Measurements from ENCODE around the gene SLC35E4.

SLC35E4 gene

DNA sequence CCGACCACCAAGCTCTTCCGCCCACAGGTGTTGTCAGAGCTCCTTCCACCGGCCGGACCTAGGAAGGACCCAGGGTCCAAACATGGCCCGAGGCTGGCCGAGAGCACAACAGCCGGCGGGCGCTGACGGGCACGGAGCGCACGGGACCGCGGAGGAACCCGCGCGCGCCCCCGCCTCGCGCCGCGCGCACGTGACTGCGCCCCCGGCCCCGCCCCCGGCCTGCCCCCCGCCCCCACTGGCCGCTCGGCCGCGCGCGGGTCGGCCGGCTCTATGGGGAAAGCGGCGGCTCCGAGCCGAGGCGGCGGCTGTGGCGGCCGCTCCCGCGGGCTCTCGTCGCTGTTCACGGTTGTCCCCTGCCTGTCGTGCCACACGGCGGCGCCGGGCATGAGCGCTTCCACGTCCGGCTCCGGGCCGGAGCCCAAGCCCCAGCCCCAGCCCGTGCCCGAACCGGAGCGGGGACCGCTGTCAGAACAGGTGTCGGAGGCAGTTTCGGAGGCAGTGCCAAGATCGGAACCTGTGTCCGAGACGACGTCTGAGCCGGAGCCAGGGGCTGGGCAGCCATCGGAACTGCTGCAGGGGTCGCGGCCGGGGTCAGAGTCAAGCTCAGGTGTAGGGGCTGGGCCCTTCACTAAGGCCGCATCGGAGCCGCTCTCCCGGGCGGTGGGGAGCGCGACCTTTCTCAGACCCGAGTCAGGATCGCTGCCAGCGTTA, 59.2 kb downstream of the SLC35E4 start, which contains the start of gene OSBP2:
Gene OSBP2, plus strand, starts transcription at position 235 of the 711 bp plus-strand sequence. Its CDS starts 36 bp downstream, at position 271.
- peak; percentile 79 for DNase-seq

DNA sequence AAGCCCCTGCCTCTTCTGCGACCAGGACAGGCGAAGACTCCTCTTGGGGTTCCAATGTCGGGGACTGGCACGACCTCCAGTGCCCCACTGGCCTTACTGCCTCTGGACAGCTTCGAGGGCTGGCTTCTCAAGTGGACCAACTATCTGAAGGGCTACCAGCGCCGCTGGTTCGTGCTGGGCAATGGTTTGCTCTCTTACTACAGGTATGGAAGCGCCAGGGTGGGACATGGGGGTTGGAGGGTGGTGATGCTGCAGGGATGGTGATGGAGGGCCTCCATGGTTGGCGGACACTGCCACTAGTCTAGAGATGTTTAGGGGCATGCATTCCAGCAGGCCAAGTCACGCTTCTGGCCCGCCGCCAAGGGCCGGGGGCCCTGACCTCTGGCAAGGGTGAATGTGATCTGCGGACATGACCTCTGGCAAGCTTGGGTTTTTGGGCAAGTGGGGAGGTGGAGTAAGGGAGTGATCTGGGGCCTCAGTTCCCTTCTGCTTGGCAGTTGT, 59.8 kb downstream of the SLC35E4 start:
- DNase-seq: no peak

DNA sequence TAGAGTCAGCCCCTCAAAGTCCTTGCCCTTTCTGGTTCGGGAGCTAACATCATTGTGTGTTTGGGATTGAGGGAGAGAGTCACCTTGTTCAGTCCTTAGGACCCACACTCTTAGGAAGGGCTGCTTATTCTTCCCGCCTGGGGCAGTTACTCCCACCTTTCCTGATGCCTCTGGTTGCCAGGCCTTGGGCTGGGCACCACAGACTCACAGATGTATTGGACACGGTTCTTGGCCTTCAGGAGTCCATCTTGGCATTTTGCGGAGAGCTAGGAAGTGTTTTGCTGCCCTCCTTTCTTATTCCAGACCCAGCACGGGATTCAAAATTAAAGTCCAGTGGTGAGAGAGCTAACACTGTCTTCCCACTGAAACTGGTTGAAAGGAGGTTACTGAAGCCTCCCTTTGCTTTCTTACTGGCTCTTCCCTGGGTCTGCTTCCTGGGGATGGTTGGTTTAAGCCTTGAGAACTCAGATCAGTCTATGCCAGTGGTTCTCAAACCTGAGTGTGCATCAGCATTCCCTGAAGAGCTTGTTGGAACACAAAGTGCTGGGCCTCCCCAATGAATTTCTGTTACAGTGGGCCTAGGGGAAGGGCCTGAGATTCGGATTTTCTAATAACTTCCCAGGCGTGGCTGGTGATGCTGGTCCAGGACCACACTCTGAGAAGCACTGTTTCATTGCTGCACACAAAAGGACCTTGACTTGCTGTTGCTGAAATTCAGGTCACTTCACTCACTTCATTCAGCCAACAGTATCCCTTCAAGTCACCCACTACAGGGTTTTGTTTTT, 60.5 kb downstream of the SLC35E4 start:
- DNase-seq: no peak
